ENCODE results near the gene UCK2. TPM values are rescaled to one million over a fixed set of nuclear protein-coding genes. Genes with fewer than 3 reads are reported as not detected.

The UCK2 gene
- total RNA-seq, 1 donor from 2014 or later, result 49.8 TPM

- Mint-ChIP-seq H3K27me3 (ENCODE audit: unreplicated experiment) (no peaks in the 10 kb centered on the region), H3K36me3 (ENCODE audit: unreplicated experiment) (peaks cover under 1% of the 10 kb centered on the region), H3K27ac (ENCODE audit: unreplicated experiment) (peak overlapping the region; percentile 92), H3K4me3 (ENCODE audit: unreplicated experiment) (peak overlapping the region; percentile 92), H3K4me1 (ENCODE audit: unreplicated experiment) (peaks cover 26% of the 10 kb centered on the region), H3K9me3 (ENCODE audit: unreplicated experiment) (no peaks in the 10 kb centered on the region)
- TF ChIP-seq CTCF (IDR thresholded peaks at IDR 0.05), result peak; percentile 4
- DNase-seq (ENCODE audit: extremely low spot score, unreplicated experiment), result peak; percentile 85
Observed at GRCh38 chr1:165828103-165828668, 772 bp downstream of the UCK2 start.

GRCh38 chr1:165828669-165829329 is 1.4 kb downstream of the UCK2 start:
- Mint-ChIP-seq H3K27me3 (ENCODE audit: unreplicated experiment) (no peaks in the 10 kb centered on the region), H3K36me3 (ENCODE audit: unreplicated experiment) (peaks cover 2% of the 10 kb centered on the region), H3K27ac (ENCODE audit: unreplicated experiment) (peak overlapping the region; percentile 92), H3K4me1 (ENCODE audit: unreplicated experiment) (peaks cover 31% of the 10 kb centered on the region), H3K9me3 (ENCODE audit: unreplicated experiment) (no peaks in the 10 kb centered on the region), H3K4me3 (ENCODE audit: unreplicated experiment) (peak overlapping the region; percentile 92)
- DNase-seq (ENCODE audit: extremely low spot score, unreplicated experiment), result no peak
- no peak for TF ChIP-seq CTCF (IDR thresholded peaks at IDR 0.05)

- no peaks in the 10 kb centered on the region for H3K27me3 Mint-ChIP-seq (ENCODE audit: unreplicated experiment)
- no peaks in the 10 kb centered on the region for H3K9me3 Mint-ChIP-seq (ENCODE audit: unreplicated experiment)
- H3K4me1 Mint-ChIP-seq (ENCODE audit: unreplicated experiment), result peaks cover 35% of the 10 kb centered on the region
- H3K27ac Mint-ChIP-seq (ENCODE audit: unreplicated experiment), result peak overlapping the region; percentile 92
- no peak for TF ChIP-seq CTCF (IDR thresholded peaks at IDR 0.05)
- peaks cover 2% of the 10 kb centered on the region for H3K36me3 Mint-ChIP-seq (ENCODE audit: unreplicated experiment)
- peak overlapping the region; percentile 92 for H3K4me3 Mint-ChIP-seq (ENCODE audit: unreplicated experiment)
- no peak for DNase-seq (ENCODE audit: extremely low spot score, unreplicated experiment)
Observed at GRCh38 chr1:165829888-165830287, 2.5 kb downstream of the UCK2 start.

- DNase-seq (ENCODE audit: extremely low spot score, unreplicated experiment), result no peak
- no peak for TF ChIP-seq CTCF (IDR thresholded peaks at IDR 0.05)
- Mint-ChIP-seq H3K9me3 (ENCODE audit: unreplicated experiment) (no peaks in the 10 kb centered on the region), H3K4me3 (ENCODE audit: unreplicated experiment) (no peak overlapping the region), H3K27me3 (ENCODE audit: unreplicated experiment) (no peaks in the 10 kb centered on the region), H3K27ac (ENCODE audit: unreplicated experiment) (no peak overlapping the region), H3K4me1 (ENCODE audit: unreplicated experiment) (peaks cover 36% of the 10 kb centered on the region), H3K36me3 (ENCODE audit: unreplicated experiment) (peaks cover 2% of the 10 kb centered on the region)
Observed at GRCh38 chr1:165831146-165831545, 3.7 kb downstream of the UCK2 start.

- H3K4me3 Mint-ChIP-seq (ENCODE audit: unreplicated experiment), result no peak overlapping the region
- H3K9me3 Mint-ChIP-seq (ENCODE audit: unreplicated experiment), result no peaks in the 10 kb centered on the region
- H3K36me3 Mint-ChIP-seq (ENCODE audit: unreplicated experiment), result peaks cover 2% of the 10 kb centered on the region
- no peaks in the 10 kb centered on the region for H3K27me3 Mint-ChIP-seq (ENCODE audit: unreplicated experiment)
- TF ChIP-seq CTCF (IDR thresholded peaks at IDR 0.05), result no peak
- H3K4me1 Mint-ChIP-seq (ENCODE audit: unreplicated experiment), result peaks cover 38% of the 10 kb centered on the region
- DNase-seq (ENCODE audit: extremely low spot score, unreplicated experiment), result no peak
- H3K27ac Mint-ChIP-seq (ENCODE audit: unreplicated experiment), result peak overlapping the region; percentile 51
Observed at GRCh38 chr1:165832902-165833301, 5.5 kb downstream of the UCK2 start.

Measured in osteocyte (in vitro differentiated cells).